Inflammatory macrophage treated with lipopolysaccharide for 1 hour (primary cell): ENCODE results near the gene PIEZO2.
"Not testable (repeated sequence)": the region's sequence is repeated elsewhere in the genome, so short reads cannot be mapped to it uniquely, and the experiment has no call there.

Experiments used
- DNase-seq, 2 donors: peaks; one replicate each; pipeline ENCODE4 v3.0.0-alpha.2; 2020 to 2022

The PIEZO2 gene

DNA sequence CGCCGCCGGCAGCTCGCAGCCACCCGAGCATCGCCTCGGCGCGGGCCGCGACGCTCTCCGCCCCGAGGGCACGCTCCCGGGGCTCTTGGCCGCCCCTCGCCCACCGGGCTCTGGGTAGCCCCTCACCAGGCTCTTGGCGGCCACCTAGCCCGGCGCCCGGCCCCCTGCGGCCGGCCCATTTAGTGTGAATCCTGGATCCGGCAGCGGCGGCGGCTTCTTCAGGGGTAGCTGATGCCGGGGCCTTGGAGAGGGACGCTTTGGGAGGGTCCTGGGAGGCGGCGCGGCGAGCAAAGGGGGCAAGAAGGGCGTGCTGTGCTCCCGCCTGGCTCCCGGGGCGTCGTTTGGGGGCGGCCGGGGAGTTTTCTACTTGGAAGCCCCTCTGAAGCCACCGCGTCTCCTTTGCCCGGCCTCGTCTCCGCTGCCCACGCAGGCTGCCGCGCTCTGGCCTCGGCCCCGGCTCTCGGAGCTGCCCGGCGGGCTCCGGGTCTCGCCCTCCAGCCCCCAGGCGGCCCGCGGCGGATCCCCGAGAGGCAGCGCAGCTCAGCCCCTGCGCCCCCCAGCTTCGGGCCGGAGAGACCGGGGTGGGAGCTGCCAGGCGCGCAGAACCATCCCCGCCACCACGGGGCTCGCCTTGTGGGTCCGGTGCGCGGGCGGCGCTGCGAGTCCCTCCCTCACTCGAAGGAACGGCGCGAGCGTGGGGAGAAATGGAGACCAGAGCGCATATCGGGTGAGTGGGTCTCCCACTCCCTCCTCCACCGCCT, 509 bp downstream of the PIEZO2 start:
- DNase-seq, result no peak

DNA sequence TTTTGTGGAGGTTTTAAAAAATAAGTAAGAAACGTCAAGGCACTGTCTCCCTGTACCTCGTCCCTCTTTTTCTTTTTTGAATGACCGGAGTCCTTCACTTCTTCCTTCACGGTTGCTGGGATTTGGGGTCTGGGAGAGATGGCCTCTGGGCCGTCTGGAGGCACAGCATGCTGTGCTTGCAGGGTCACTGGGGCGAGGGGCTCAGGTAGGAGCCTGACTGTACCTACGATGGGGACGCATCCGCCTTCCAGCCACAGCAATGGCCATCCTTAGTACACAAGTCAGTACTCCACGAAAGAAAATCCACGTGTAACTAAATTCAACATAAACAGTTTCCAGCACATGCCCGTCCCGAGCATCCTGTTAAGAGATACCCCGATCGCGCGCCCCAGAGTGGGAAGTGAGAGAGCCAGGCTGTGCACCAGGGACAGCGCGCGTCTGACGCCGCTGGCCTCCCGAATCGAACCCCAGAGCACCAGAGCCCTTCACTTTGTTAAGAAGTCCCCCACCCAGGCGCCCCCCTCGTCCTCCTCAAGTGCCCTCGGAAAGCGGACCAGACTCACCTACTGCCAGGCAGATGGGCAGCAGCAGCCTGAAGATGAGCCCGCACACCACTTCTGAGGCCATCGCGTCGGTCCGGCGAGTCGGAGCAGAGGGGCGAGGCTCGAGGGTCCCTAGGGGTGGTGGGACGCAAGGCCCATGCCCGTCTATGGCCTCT, 1.2 kb downstream of the PIEZO2 start:
- no peak for DNase-seq

- no peak for DNase-seq
These were observed 1.9 kb downstream of the PIEZO2 start for GRCh38 chr18:11147371-11147951.

- no peak for DNase-seq
These were observed 2.4 kb downstream of the PIEZO2 start for GRCh38 chr18:11146947-11147345.

DNA sequence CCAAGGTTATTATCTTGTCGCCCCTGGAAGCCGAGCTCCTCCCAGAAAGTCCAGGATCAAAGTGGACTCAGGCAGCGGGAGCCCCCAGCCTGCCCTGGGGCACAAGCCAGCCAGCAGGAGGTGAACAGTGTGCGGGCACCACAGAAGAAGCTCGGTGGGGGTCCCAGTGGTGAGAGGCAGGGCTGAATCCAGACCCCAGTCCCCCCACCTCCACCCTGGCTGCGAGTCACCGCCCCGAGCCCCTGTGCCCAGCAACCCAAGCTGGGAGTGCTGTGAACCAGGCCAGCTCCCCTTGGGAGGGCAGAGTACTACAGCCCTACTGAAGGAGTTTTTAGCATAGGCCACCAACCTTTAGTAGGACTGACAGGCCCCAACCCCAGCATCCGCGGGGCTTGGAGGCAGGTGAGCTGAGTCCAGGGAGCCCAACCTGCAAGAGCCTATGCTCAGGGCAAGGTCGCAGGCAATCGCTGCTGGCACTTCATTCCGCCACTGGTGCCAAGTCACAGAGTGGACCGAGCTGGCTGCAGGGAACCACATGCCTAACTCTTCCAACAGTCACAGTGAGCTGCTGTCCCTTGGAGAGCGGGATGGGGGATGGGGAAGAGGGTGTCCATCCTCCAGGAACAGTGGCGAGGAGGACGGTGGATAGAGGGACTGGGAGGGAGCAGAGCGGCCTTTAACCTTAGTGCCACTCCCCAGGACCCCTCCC, 3.0 kb downstream of the PIEZO2 start:
- DNase-seq, result no peak

DNA sequence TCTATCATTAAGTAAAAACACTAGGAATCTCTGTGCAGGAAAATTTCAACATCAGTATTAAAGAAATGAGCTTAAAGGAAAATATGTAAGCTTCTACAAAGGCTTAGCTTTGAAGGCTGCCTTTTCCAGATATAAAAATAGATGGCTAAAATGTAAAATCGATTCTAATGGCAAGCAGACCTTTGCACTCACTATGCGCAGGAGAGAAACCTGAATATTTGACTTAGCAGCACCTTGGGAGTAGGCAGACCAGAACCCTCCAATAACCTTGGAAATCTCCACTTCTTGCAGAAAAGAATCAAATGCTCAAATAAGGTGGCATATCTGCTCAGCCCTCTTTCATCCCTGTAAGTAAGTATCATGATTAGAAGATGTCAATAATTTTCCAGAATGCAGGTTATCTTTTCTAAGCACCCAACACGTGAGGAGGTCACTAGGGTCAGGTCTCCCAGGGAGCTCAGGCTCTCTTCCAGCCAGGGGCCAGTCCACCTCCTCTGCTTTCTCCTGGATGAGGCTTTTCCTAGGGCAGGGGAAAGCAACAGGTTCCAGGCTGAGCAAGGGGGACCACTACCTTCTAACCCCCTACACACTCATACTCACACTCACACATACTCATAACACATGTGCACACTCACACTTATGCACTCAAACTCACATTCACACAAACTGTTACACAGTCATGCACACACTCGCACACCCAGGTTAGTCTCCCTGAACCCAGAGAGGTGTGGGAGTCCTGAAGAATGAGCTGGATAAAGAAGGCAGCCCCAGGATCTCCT, 3.8 kb downstream of the PIEZO2 start:
- DNase-seq, result no peak

DNA sequence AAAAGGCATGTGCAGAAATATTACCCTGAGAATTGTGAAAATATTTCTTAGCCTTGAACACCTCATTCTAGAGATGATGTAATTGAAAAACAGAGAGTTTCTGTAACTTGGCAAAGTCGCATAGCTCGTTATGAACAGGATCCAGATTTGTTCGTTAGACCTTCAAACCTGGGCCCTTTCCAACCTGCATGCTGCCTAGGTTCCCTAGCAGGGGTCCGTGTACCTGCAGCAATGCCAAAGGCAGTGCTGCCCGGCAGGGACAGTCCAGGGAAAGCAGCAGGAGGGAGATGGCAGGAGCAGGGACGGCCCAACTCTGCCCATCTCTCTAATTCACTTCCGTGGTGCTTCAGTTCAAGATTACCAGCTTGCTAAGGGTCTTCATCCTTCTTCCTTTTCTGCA, 12.0 kb downstream of the PIEZO2 start:
- no peak for DNase-seq

DNA sequence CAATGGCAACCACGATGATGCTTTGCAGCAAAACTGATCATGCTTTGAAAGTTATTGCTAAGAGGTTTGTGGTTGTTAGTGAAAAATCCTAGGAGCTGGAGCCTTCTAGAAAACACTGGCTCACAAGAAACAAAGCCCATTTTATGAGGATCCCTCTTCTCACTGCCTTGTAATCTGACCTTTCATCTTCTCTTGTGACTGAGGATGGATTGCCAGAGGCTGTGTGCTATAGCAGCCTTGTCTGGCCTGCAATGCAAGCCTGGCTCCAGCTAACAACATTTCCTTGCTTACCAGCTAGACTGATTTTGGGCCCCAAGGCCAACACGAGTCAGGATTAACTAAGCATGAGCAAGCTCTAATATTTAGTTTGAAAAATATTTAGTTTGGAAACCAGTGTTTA, 13.1 kb downstream of the PIEZO2 start:
- DNase-seq, result no peak

- no peak for DNase-seq
These were observed 14.4 kb downstream of the PIEZO2 start for GRCh38 chr18:11134940-11135339.

DNA sequence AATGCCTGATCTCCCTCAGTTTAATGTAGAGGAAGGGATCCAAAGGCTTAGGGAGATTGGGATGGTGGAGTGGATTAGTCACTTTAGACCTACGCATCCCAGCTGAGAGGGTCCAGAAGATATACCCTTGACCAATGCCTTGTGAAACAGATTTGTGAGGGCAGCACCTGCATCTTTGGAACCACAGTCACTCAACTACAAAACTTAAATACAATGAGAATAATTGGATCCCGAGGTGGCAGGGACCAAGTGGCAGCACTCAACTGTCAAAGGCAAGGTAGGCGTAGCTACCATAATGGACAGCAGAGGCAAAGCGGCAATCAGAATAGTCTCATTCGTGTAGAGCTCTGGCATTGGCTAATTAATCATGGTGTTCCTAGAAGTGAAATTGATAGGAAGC, 20.3 kb downstream of the PIEZO2 start:
- not testable (repeated sequence) for DNase-seq

DNA sequence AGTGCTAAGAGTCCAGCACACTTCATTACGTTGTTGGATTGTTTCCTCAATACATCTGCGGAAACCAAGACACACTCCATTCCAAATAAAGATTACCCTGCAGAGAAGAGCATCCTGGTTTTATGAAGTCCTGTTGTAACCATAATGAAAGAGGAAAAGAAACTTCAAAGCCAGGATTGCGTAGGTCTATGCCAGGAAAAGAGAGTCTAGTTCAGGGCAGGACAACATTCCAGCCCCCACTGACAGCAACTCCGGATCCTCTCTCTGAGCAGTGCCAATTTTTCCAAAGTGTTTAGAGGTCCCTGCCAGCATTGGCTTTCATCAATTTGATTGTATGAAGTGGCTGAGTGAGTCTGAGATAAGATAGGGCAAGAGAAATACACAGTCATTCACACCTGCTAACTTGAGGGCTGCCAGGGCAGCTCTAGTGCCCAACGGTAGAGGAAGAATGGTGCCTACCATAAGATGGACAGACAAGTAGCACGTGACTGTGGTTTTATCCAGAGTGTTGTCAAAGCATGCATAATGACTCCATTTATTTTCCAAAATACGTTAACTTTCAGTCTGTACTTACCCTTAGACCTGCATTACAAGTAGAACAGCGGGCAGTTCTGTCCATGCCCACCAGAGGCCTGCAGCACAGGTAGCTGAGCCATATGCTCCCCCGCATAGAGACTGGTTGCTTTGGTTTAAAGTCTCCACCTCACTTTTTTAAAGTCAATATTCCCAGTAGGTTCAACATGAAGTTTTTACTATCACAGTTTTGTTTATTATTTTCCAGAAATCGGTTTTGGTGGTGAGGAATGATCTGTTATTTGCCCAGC, 23.7 kb downstream of the PIEZO2 start:
- no peak for DNase-seq

- DNase-seq, result no peak
These were observed 25.3 kb downstream of the PIEZO2 start for GRCh38 chr18:11124054-11124453.

GRCh38 chr18:11121443-11121849, 27.9 kb downstream of the PIEZO2 start:
- DNase-seq, result no peak

DNA sequence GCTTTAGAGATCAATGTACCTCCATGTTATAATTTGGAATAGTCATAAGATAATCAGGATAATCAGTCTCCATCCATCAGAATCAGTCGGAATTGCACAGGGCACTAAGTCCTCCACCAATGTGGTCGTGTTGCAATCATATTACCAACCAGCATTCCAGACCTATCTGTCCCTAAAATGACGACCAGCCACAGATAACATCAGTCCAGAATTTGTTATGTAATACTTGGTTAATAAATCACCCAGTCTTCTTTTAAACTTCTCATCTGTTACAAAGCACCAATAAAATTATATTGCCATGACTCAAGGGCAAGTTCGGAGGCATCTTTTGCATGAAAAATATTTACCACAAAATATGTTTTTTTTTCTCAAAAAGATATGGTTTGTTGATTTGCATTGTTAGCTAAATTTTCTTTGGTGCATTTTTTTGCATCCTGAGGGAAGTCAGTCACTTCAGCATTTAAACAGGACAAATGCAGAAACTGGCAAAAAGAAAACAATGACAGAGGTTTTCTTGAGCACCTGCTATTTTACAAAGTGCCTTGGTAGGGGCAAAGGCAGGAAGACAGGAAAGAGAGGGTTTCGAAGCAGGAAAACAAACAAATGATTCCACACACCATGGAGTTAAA, 29.3 kb downstream of the PIEZO2 start:
- DNase-seq, result no peak

GRCh38 chr18:11119550-11119949, 29.8 kb downstream of the PIEZO2 start:
- no peak for DNase-seq

DNA sequence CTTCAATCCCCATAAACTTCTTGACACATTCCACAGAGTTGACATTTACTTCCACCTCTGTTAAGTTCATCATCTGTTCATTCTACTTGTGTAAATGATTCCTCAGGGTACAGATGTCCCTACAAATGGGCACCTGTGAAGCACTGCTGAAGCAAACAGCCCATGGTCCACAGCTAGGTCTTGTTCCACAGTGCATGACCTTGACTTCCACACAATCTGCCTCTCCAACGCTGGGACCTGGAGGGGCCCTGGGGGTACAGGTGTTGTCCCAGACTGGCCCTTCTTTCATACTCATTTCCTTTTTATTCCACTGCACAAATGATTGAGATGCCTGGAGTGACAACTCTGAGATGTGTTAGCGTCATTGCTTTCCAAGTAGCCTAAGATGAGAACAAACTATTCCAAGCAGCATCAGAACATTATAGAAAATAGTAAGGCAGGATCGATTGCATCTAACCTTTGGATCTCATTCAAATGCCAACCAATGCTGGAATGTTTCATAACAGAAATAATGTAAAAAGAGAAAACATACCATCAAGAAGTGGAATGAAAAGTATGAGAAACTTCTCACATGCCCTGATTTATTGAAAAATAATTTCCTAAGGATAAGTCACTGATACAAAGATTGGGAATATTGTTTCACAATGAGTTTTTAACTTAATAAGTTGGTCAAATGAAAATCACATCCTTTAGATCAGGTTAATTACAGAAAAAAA, 31.2 kb downstream of the PIEZO2 start:
- no peak for DNase-seq

DNA sequence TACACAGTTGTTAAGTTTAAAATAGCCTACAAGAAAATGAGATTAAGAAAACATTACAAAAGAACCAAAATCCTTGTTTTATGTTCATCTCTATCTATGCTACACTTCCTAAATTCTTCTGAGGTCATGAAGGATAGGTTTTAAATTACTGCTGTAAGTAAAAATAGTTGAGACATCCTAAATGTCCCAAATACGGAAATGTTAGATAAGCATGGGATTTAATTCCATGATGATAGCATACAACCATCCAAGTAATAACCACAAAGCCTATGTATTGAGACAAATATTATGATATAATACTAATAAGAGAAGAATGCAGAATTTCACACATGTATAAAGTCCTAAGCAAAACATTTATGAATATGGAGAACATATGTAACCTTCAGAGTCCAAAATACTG, 34.1 kb downstream of the PIEZO2 start:
- no peak for DNase-seq

DNA sequence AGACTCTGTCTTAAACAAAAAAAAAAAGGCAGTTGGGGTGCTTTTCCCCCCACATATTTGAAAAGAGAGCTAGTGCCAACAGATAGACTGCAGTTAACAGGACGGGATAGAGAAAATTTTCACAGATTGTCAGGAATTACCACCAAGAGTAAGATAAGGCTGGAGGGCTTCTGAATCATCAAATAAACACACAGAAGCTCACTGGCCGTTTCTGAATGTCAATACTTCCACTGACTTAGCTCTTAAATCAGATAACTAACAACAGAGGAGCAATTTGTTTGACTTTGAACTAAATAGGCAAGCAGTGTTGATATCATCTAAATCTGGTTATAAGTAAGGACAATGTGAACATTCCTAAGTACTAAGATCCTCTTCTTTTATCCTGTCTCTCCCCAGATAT, 34.7 kb downstream of the PIEZO2 start:
- DNase-seq, result no peak

- no peak for DNase-seq
These were observed 35.4 kb downstream of the PIEZO2 start for GRCh38 chr18:11113937-11114336.

DNA sequence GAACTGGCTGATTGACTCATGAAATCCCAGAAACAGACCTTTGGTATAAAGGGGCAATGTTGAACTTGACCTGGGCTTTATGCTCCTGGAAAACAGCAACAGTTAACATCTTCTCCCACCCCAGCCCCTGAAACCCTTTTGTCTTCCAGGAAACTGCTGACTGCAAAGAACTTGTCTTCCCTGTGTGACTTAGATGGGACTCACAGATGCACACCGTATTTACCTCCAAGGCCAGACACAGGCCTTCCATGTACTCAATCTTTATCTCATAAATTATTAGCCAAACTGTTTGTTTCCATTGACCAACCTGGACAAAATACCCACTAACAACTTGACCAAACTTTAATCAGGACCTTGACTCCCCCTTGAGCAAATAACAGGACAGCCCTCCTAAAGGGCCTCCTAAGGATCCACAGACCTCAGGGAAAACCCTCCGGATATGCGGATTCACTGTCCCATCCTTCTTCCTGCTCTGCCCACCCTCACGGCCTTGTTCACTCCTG, 36.3 kb downstream of the PIEZO2 start:
- no peak for DNase-seq
